GM10266 (cell line): ENCODE data around the gene PARD3B.
A peak's percentile ranks its signal among the peaks of the same experiment; 100 is the strongest.

Experiments used
- DNase-seq: peaks from one replicate; pipeline ENCODE4 v3.0.0; 2012; ENCODE audit errors: extremely low spot score
- CTCF ChIP-seq: IDR thresholded peaks from 2 replicates; pipeline ENCODE4 v1.5.1; 2012; ENCODE audit warnings: mild to moderate bottlenecking, low read depth; ENCODE audit not compliant: control insufficient read depth, insufficient read depth; ENCODE audit errors: missing control alignments

The PARD3B gene

GRCh38 chr2:205293559-205293958 lies 748.3 kb downstream of the PARD3B start:
- no peak for TF ChIP-seq CTCF
- DNase-seq: no peak

- no peak for TF ChIP-seq CTCF
- no peak for DNase-seq
Observed at GRCh38 chr2:205296959-205297358, 751.7 kb downstream of the PARD3B start.

GRCh38 chr2:205297368-205297767 lies 752.1 kb downstream of the PARD3B start:
- DNase-seq: no peak
- TF ChIP-seq CTCF: no peak

- TF ChIP-seq CTCF: no peak
- DNase-seq: no peak
Observed at GRCh38 chr2:205297846-205298245, 752.6 kb downstream of the PARD3B start.

GRCh38 chr2:205311201-205311600 lies 765.9 kb downstream of the PARD3B start:
- TF ChIP-seq CTCF: no peak
- no peak for DNase-seq

- TF ChIP-seq CTCF: no peak
- DNase-seq: no peak
Observed at GRCh38 chr2:205321231-205321630, 776.0 kb downstream of the PARD3B start.

- TF ChIP-seq CTCF: peak; percentile 24
- DNase-seq: no peak
Observed at GRCh38 chr2:205323929-205324328, 778.7 kb downstream of the PARD3B start.

- TF ChIP-seq CTCF: no peak
- DNase-seq: no peak
Observed at GRCh38 chr2:205324355-205324754, 779.1 kb downstream of the PARD3B start.
